Stimulated activated CD4-positive, alpha-beta T cell treated with anti-CD3 and anti-CD28 coated beads, Interleukin-15, amount 100 ng/mL, for 24 hours (primary cell): ENCODE measurements around the gene ANKFN1.

ENCODE experiments used
- DNase-seq: peaks from one replicate; pipeline ENCODE4 v3.0.0-alpha.2; 2020

The ANKFN1 gene

GRCh38 chr17:56449176-56449575, 295.9 kb downstream of the ANKFN1 start:
- DNase-seq, result no peak

DNA sequence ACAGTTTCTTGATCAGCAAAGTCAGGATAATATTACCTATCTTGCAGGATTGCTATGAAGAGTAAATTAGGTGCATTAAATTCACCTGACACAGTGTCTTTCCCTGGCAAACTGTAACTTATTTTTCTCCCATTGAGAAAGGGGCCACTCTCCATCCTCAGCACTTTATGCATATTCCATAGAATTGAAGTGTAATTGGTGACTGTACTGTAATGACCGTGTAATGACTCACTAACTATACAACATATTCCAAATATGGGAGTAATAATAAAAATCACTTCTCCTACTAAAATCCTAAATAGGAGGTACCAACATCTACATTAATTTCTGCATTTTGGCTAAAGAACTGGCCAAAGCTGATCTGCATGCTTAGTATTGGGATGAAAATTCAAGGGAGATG, 298.4 kb downstream of the ANKFN1 start:
- no peak for DNase-seq

DNA sequence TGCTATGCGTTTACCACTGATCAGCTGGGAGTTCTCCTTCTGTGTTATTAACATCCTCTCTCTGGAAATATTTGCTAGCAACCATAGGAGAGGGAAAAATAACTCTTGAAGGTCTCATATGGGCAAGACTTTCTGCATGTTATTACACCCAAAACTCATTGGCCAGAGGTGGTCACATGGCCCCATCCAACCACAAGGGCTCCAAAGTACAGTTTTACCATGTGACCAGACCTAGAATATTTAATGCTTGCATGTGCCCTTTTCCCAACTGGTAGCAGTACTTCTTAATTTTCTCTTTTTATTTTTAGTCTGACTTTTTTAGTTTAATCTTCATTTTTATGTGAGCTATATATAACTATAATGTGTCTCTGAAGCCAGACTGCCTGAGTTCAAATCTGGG, 299.2 kb downstream of the ANKFN1 start:
- DNase-seq, result no peak

DNA sequence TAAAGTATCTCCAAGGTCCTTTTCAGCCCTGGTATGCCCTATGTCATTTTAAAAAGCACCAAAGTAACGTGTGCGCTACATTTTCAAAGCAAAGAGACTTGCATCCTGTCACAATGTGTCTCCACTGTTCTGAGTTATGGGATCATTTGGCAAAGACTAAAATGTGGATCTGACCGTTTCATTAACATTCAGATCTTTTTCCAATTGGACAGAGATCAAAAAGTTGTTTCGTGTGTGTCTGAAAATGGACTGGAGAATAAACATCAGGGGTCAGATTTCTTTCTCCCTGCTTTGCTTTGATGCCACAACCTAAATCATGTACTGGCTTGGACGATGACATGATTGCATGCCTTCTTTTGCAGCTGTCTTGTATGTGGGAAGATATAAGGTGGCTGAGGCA, 304.2 kb downstream of the ANKFN1 start:
- no peak for DNase-seq

DNA sequence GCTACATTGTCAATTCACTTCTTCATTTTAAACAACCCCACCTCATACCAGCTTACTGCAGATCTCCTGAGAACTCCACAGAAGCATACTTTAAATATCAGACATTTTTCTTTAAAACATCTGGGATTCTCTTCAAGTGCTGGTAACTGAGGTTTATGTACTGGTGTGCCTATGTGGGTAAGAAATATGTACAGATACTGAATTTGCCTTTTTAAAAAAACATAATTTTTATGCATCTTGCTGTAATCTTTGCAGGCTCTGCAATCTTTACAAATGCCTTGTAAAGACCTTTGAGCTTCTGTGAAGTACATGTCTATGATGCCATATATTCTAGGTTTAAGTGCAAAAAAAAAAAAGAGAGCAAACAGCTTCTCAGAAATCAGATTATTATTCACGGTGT, 312.6 kb downstream of the ANKFN1 start:
- no peak for DNase-seq

- no peak for DNase-seq
These were observed 315.6 kb downstream of the ANKFN1 start for GRCh38 chr17:56468840-56469239.

- DNase-seq, result no peak
These were observed 318.4 kb downstream of the ANKFN1 start for GRCh38 chr17:56471696-56472095.

DNA sequence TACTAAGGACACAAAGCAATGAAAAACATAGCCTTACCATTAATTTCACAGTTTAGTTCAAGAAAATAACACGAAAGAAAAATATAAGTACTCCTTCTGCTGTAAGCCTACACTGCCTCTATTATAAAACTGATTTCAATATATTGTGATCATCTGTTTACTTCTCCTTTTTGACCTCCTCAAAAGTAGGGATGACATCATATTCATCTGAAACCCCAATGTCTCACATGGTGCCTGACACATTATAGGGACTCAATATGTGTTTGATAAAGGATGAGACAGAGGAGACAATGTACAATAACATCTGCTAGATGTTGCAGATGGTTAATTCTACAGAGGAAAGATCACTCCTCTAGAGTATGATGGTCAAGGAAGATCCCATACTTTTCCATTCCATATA, 321.8 kb downstream of the ANKFN1 start:
- no peak for DNase-seq

DNA sequence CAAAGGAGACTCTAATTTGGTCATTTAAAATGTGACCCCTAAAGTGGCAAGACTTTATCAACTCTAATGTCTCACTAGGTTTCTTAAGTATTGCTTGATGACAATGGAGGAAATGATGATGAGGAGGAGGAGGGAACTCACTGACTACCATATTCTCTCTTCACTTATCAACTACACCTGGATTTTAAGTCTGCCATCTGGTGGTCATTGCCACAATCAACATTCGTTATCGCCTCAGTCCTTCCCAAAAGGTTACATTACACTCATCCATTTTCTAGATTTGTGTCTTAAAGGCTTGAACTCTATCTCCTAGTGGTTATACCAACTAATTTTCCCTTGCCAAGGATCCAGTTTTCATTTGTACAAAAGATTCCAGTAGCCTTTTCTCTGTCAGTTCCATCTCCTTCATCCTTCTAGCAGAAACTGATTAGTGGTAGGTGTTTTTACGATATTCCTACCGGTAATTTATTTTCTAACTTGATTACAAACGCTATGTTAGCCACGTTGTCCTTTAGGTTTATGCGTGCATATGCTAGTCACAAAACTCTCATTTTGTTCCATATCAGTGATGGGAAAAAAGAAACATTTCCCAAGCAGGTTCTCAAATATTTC, 325.7 kb downstream of the ANKFN1 start:
- DNase-seq, result peak; percentile 16

DNA sequence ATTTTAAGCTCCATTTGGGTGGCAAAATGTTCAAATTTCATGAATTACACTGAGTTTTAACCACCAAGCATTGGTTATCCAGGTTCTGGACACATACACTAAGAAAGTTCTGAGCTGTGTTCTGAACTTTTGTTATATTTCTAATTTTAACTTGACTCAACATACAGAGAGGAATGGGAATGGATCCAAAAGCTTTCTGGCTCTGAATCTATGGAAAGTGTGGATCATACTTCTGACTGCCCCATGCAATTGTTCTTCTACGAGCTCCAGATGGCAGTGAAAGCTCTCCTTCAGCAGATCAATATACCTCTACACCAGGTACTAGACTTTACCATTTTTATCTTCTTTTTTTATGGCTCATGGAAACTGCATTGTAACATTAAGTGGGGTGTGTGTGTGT, 327.2 kb downstream of the ANKFN1 start:
- DNase-seq, result no peak

DNA sequence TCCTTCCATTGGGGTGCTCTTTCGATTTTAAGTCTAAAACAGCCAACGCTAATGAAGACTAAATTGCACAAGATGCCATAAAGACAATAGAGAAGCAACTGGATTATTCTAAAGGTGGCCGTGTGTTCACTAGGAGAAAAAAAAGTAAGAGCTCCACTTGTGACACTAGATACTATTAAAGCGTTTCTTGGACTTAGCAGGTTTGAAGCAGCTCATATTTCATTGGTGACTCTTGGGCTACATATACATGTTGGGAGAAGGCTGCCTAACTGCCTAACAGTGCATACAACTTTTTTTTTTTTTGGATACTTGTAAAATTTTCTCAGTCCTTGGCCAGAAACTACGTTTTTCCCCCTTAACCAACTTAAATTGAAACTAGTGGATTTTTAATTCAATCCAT, 328.4 kb downstream of the ANKFN1 start:
- no peak for DNase-seq

- no peak for DNase-seq
These were observed 329.0 kb downstream of the ANKFN1 start for GRCh38 chr17:56482229-56482628.

DNA sequence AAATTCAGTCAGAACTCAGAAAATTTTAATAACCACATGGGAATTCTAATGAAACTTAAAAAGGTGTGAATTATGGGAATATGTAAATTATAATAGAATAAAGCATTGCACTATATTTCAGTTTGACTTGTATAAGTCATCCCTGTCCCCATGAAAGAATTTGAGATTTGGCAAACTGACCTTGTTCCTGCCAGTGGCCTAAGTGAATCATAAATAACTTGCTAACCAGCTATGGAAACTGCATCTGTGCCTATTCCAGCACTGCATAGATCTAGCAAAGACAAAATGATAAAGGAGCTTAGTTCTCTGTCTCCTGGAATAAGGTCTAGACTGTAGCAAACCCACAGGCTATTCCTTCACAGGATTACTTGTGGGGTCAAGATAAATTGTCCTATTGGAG, 333.5 kb downstream of the ANKFN1 start:
- no peak for DNase-seq

- no peak for DNase-seq
These were observed 335.5 kb downstream of the ANKFN1 start for GRCh38 chr17:56488800-56489199.

DNA sequence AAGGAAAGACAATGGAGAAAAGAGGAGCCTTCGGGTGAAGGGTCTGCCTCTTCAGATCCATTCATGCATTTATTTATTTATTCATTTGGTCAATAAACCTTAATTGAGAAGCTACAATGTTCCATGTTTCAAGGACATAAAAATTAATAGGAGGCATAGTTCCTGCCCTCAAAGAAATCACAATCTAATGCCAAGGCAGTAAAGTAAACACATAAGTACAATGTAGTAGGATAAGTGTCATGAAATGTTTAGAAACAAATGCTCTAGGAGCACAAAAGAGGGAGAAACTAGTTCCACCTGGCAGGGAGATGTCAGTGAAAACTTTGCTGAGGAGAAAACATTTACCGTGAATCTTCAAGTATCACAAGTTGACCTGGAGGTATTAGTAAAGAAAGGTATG, 336.7 kb downstream of the ANKFN1 start:
- no peak for DNase-seq

GRCh38 chr17:56495556-56495955, 342.3 kb downstream of the ANKFN1 start:
- DNase-seq, result no peak

DNA sequence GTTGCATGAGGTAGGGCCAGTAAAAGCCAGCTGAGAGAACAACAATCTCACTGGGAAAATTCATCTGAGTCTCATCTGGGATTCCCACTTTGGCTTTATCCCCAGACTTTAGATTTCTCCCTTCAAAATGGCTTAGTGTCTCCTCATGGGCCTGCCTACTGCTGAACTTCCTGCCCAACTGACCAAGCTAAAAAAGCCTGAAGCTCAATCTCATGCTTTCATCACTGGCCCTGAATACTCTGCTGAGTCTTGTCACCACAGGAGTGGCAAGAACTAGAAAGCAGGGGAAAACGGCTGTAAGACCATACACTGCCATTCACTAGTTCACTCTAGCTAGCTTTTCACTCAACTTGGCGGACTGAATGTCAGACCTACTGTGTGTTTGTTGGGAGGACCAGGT, 343.9 kb downstream of the ANKFN1 start:
- no peak for DNase-seq

DNA sequence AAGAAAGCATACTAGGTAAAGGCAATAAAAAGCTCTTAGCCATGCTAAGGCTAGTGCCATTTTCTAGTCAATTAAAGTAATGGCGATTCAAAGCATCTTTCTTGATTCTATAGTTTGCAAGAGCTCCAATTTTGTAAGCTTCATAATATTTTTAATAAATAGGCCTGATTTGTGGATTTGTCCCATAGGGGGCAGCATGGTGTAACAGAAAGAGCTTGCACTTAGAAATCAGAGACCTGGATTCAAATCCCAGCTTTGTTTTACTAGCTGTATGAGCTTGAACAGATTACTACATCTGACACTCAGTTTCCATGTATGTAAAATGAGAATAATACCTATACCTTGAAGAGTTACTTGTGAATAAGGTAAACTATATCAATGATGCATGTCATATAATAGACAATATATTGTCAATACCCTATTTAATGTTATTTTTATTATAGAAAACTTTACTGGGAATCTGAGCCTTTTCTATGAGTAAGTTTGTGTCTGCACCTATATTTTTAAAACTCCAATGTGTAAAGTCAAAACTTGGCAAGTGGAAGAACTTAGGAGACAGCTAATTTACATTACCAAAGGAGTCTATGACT, 346.6 kb downstream of the ANKFN1 start:
- peak; percentile 42 for DNase-seq

- no peak for DNase-seq
These were observed 348.9 kb downstream of the ANKFN1 start for GRCh38 chr17:56502120-56502654.

- DNase-seq, result no peak
These were observed 352.0 kb downstream of the ANKFN1 start for GRCh38 chr17:56505154-56505756.

- no peak for DNase-seq
These were observed 353.1 kb downstream of the ANKFN1 start for GRCh38 chr17:56506349-56506748.

- DNase-seq, result no peak
These were observed 357.5 kb downstream of the ANKFN1 start for GRCh38 chr17:56510554-56511342.

DNA sequence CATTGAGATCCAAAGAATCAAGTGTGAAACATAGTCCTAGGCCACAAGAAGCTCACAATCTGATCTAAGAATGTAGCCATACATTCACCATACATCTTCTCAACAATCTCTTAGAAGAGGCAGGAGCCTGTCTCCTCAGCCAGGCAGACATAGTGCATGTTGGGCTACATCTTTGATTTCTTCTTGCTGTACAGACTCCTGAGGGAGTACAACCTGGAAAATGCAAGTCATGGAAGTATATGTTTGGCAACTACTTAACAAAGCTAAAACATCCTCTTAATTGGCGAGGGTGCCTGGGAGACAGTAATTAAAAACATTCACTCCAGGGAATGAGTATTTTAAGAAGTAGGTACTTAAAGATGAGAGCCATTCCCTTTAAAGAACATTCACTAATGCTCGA, 361.0 kb downstream of the ANKFN1 start:
- no peak for DNase-seq

GRCh38 chr17:56514899-56515298, 361.6 kb downstream of the ANKFN1 start:
- no peak for DNase-seq
